H1 (cell line): ENCODE data around the gene SYTL5. TPM values are rescaled to one million over a fixed set of nuclear protein-coding genes. Genes with fewer than 3 reads are reported as not detected.

Source experiments
- CTCF ChIA-PET: fragments of 300-600 bp; sonication (Branson Sonifier 250); formaldehyde crosslinking; loops from one replicate; lab custom pipeline; 2021; ENCODE audit not compliant: partially characterized antibody; lab: Charles Lee
- POLR2A ChIA-PET: fragments of 300-600 bp; sonication (Branson Sonifier 250); formaldehyde crosslinking; loops from one replicate; lab custom pipeline; 2021; ENCODE audit warnings: inconsistent platforms; ENCODE audit not compliant: partially characterized antibody; lab: Charles Lee
- DNase-seq, 2 experiments: peaks; one replicate each; pipeline versions ENCODE4 v3.0.0 to v3.0.0-alpha.2; 2010 to 2022; ENCODE audit warnings: low spot score in 2 of 2, low read depth in 1 of 2, mixed read lengths in 1 of 2
- FAIRE-seq: peaks from 2 replicates; lab custom pipeline; 2011; peaks lifted over from hg19 to GRCh38; lab: Jason Lieb, UNC
- H2AFZ ChIP-seq: 2 replicates; pipeline ENCODE4 v1.8.1; 2012; ENCODE audit warnings: low read length, inconsistent platforms
- H2AK5ac ChIP-seq: 2 replicates; pipeline ENCODE4 v1.6.1; 2013; ENCODE audit warnings: low read depth, low read length
- H2BK120ac ChIP-seq: replicated peaks from 2 replicates; pipeline ENCODE3; 2013; ENCODE audit warnings: low read depth, low read length, inconsistent platforms
- H2BK12ac ChIP-seq: 2 replicates; pipeline ENCODE4 v1.6.1; 2013; ENCODE audit warnings: low read depth, low read length
- H2BK15ac ChIP-seq: 2 replicates; pipeline ENCODE4 v1.6.1; 2013; ENCODE audit warnings: low read length
- H2BK20ac ChIP-seq: 2 replicates; pipeline ENCODE4 v1.6.1; 2013; ENCODE audit warnings: low read length
- H2BK5ac ChIP-seq: 2 replicates; pipeline ENCODE4 v1.6.1; 2013; ENCODE audit warnings: low read depth, low read length
- H3K14ac ChIP-seq: 2 replicates; pipeline ENCODE4 v1.6.1; 2013; ENCODE audit warnings: inconsistent platforms; ENCODE audit not compliant: insufficient read length
- H3K18ac ChIP-seq: 2 replicates; pipeline ENCODE4 v1.6.1; 2013; ENCODE audit warnings: low read length; ENCODE audit errors: extremely low read depth
- H3K23ac ChIP-seq: 2 replicates; pipeline ENCODE4 v1.6.1; 2013; ENCODE audit warnings: inconsistent platforms; ENCODE audit not compliant: insufficient read length
- H3K23me2 ChIP-seq: 2 replicates; pipeline ENCODE4 v1.6.1; 2013; ENCODE audit warnings: low read depth, low read length
- H3K27ac ChIP-seq: 2 replicates; pipeline ENCODE4 v1.6.1; 2011; ENCODE audit warnings: low read depth, low read length, inconsistent platforms
- H3K27me3 ChIP-seq, 4 experiments: replicated peaks in 1 of 4; 1 replicate in 1 of 4; 2 replicates in 3 of 4; pipeline versions ENCODE4 v1.6.1 to v1.8.1; 2011 to 2013; ENCODE audit warnings: low read length in 3 of 4, mild to moderate bottlenecking in 3 of 4, inconsistent platforms in 2 of 4, mixed read lengths in 2 of 4, moderate library complexity in 1 of 4; ENCODE audit not compliant: control insufficient read depth in 3 of 4, insufficient read depth in 3 of 4; ENCODE audit errors: extremely low read depth in 1 of 4
- H3K36me3 ChIP-seq, 4 experiments: 2 replicates each; pipeline versions ENCODE4 v1.6.1 to v1.8.1; 2011 to 2013; ENCODE audit warnings: mild to moderate bottlenecking in 4 of 4, low read length in 3 of 4, moderate library complexity in 2 of 4, control low read depth in 1 of 4, inconsistent platforms in 1 of 4; ENCODE audit not compliant: insufficient read depth in 4 of 4, control insufficient read depth in 2 of 4
- H3K4ac ChIP-seq: replicated peaks from 2 replicates; pipeline ENCODE3; 2013; ENCODE audit warnings: low read length, low read depth, mixed read lengths, inconsistent platforms; ENCODE audit not compliant: insufficient read length
- H3K4me1 ChIP-seq, 4 experiments: replicated peaks in 1 of 4; 1 replicate in 1 of 4; 2 replicates in 3 of 4; pipeline versions ENCODE4 v1.6.1 to v1.8.1; 2011 to 2013; ENCODE audit warnings: low read length in 3 of 4, inconsistent platforms in 2 of 4, mixed read lengths in 1 of 4; ENCODE audit not compliant: insufficient read depth in 4 of 4, control insufficient read depth in 3 of 4
- H3K4me2 ChIP-seq, 2 experiments: 2 replicates each; pipeline versions ENCODE4 v1.6.1 to v1.8.1; 2011 to 2013; ENCODE audit warnings: low read depth in 2 of 2, low read length in 2 of 2, control low read depth in 1 of 2, inconsistent platforms in 1 of 2, mild to moderate bottlenecking in 1 of 2; ENCODE audit not compliant: insufficient read depth in 1 of 2
- H3K4me3 ChIP-seq, 4 experiments: fragments of 200-600, 300-600 bp in 1 of 4; sonication (generic), shearing (Covaris generic), sonication (Bioruptor Twin) in 1 of 4; 2 replicates each; pipeline versions ENCODE4 v1.5.1 to v1.8.1; 2011 to 2016; ENCODE audit warnings: low read length in 4 of 4, low read depth in 3 of 4, control low read depth in 2 of 4, inconsistent platforms in 2 of 4, mild to moderate bottlenecking in 2 of 4, mixed read lengths in 1 of 4, moderate library complexity in 1 of 4; ENCODE audit not compliant: insufficient read depth in 2 of 4; ENCODE audit errors: extremely low read depth in 1 of 4
- H3K56ac ChIP-seq: replicated peaks from 2 replicates; pipeline ENCODE3; 2013; ENCODE audit warnings: low read depth, mild to moderate bottlenecking, mixed read lengths, low read length, inconsistent platforms; ENCODE audit not compliant: insufficient read length
- H3K79me1 ChIP-seq: 2 replicates; pipeline ENCODE4 v1.6.1; 2013; ENCODE audit warnings: low read depth, low read length, control low read depth
- H3K79me2 ChIP-seq, 2 experiments: 2 replicates each; pipeline versions ENCODE4 v1.6.1 to v1.8.1; 2012 to 2013; ENCODE audit warnings: low read length in 2 of 2, mild to moderate bottlenecking in 2 of 2, inconsistent platforms in 1 of 2; ENCODE audit not compliant: insufficient read depth in 2 of 2, control insufficient read depth in 1 of 2
- H3K9ac ChIP-seq, 4 experiments: replicated peaks in 1 of 4; 1 replicate in 1 of 4; 2 replicates in 3 of 4; pipeline versions ENCODE4 v1.6.1 to v1.8.1; 2011 to 2013; ENCODE audit warnings: low read depth in 3 of 4, low read length in 3 of 4, control low read depth in 2 of 4, mild to moderate bottlenecking in 2 of 4, moderate library complexity in 2 of 4, inconsistent platforms in 1 of 4; ENCODE audit errors: extremely low read depth in 1 of 4
- H3K9me3 ChIP-seq, 2 experiments: 2 replicates each; pipeline versions ENCODE4 v1.6.1 to v1.8.1; 2012 to 2013; ENCODE audit warnings: mild to moderate bottlenecking in 2 of 2, moderate library complexity in 2 of 2, control low read depth in 1 of 2, inconsistent platforms in 1 of 2, low read depth in 1 of 2, low read length in 1 of 2, mixed read lengths in 1 of 2; ENCODE audit not compliant: insufficient read depth in 2 of 2
- H4K20me1 ChIP-seq, 2 experiments: replicated peaks in 1 of 2; 2 replicates each; pipeline versions ENCODE3 to v1.8.1; 2011 to 2013; ENCODE audit warnings: inconsistent platforms in 2 of 2, low read length in 2 of 2, mild to moderate bottlenecking in 1 of 2; ENCODE audit not compliant: insufficient read depth in 2 of 2, control insufficient read depth in 1 of 2
- H4K5ac ChIP-seq: 2 replicates; pipeline ENCODE4 v1.6.1; 2013; ENCODE audit warnings: low read length, low read depth, mixed read lengths, inconsistent platforms; ENCODE audit not compliant: insufficient read length
- H4K8ac ChIP-seq: 2 replicates; pipeline ENCODE4 v1.8.0; 2013; ENCODE audit warnings: mild to moderate bottlenecking, moderate library complexity, low read length, inconsistent platforms; ENCODE audit not compliant: insufficient read depth; ENCODE audit errors: extremely low read depth
- H4K91ac ChIP-seq: replicated peaks from 2 replicates; pipeline ENCODE3; 2013; ENCODE audit warnings: low read length, mixed read lengths, inconsistent platforms; ENCODE audit not compliant: insufficient read length
- ATF2 ChIP-seq: IDR thresholded peaks from 2 replicates; pipeline ENCODE4 v1.6.1; 2012; ENCODE audit warnings: low read length, inconsistent platforms
- BCL11A ChIP-seq, 2 experiments: IDR thresholded peaks; one replicate each; pipeline ENCODE4 v1.6.1; 2011; ENCODE audit warnings: low read depth in 2 of 2, low read length in 2 of 2, mild to moderate bottlenecking in 2 of 2
- CREB1 ChIP-seq: IDR thresholded peaks from 2 replicates; pipeline ENCODE4 v1.6.1; 2012; ENCODE audit warnings: inconsistent platforms
- GABPA ChIP-seq: IDR thresholded peaks from 2 replicates; pipeline ENCODE4 v1.6.1; 2011; ENCODE audit warnings: mild to moderate bottlenecking, low read length, moderate library complexity, borderline replicate concordance; ENCODE audit not compliant: insufficient read depth
- HDAC6 ChIP-seq: IDR thresholded peaks from one replicate; pipeline ENCODE4 v1.7.1; 2012; ENCODE audit warnings: low read depth, mild to moderate bottlenecking, inconsistent platforms, low read length, moderate library complexity
- KDM1A ChIP-seq: fragments of 200-600, 300-600 bp; sonication (generic); IDR thresholded peaks from 2 replicates; pipeline ENCODE4 v1.7.1; 2016; ENCODE audit warnings: mild to moderate bottlenecking, low read length, borderline replicate concordance
- RFX5 ChIP-seq: IDR thresholded peaks from 2 replicates; pipeline ENCODE4 v1.6.1; 2011; ENCODE audit warnings: low read depth, low read length, improper control_type of control experiment, borderline replicate concordance
- SIRT6 ChIP-seq: IDR thresholded peaks from one replicate; pipeline ENCODE4 v1.7.1; 2012; ENCODE audit warnings: low read length, inconsistent platforms
- SP2 ChIP-seq: IDR thresholded peaks from 2 replicates; pipeline ENCODE4 v1.6.1; 2012; ENCODE audit warnings: mild to moderate bottlenecking, low read length, inconsistent platforms
- TAF7 ChIP-seq: optimal IDR thresholded peaks from 2 replicates; pipeline ENCODE3; 2011; ENCODE audit warnings: low read depth, mild to moderate bottlenecking, inconsistent platforms, low read length, moderate library complexity, borderline replicate concordance
- USF2 ChIP-seq: IDR thresholded peaks from 2 replicates; pipeline ENCODE4 v1.6.1; 2011; ENCODE audit warnings: low read length, improper control_type of control experiment
- ZNF274 ChIP-seq: IDR thresholded peaks from 2 replicates; pipeline ENCODE4 v1.7.0; 2012; ENCODE audit warnings: low read length, borderline replicate concordance; ENCODE audit errors: extremely low read depth
- WGBS, 2 experiments: shearing (Covaris generic) in 1 of 2; methylation state at CpG; one replicate each; pipeline versions ENCODE4 v1.1.6 to v1.1.7; 2013 to 2015; ENCODE audit warnings: low lambda C conversion rate in 2 of 2, mixed read lengths in 2 of 2, inconsistent platforms in 1 of 2, low coverage in 1 of 2, missing lambda C conversion rate in 1 of 2; ENCODE audit not compliant: insufficient replicate concordance in 2 of 2, insufficient coverage in 1 of 2, insufficient read length in 1 of 2; ENCODE audit errors: extremely low coverage in 1 of 2, missing lambda C conversion rate in 1 of 2; 5-methylcytosine and 5-hydroxymethylcytosine counted together
- polyA plus RNA-seq, 7 experiments: library from polyadenylated mRNA; depleted of rRNA in 3 of 7; stranded (reverse) in 5 of 7; unstranded in 2 of 7; fragments of >200 nt in 5 of 7; fragments of 200-250 nt in 2 of 7; gene quantifications; 1 replicate in 5 of 7; 2 replicates in 1 of 7; 4 replicates in 1 of 7; pipeline versions ENCODE4 v1.2.1 to v1.2.3, GENCODE V29; 2011 to 2013; ENCODE audit warnings: missing spikeins in 2 of 7, mixed read lengths in 2 of 7
- total RNA-seq: library from RNA; stranded (reverse); fragmentation: NEBNext Ultra II Directional; extraction: Animal tissue kit (Norgen Biotek cat#: 25700); gene quantifications from 2 replicates; pipeline ENCODE4 v1.2.1, GENCODE V29; 2021

SYTL5 gene
- total and polyA plus RNA-seq, 2 of the 8 experiments (the other 6 are each of a cell fraction or from before 2014, with no cell fraction given), result 0.15 to 0.52 TPM

GRCh38 chrX:38028300-38028699 is 21.9 kb downstream of the SYTL5 start:
- Histone ChIP-seq H3K79me1 (no peaks in the 10 kb centered on the region), H3K4me1 (no peaks in the 10 kb centered on the region), H4K8ac (no peak overlapping the region), H3K4ac (no peak overlapping the region), H3K4me3 (no peak overlapping the region), H4K91ac (no peak overlapping the region), H3K23me2 (no peaks in the 10 kb centered on the region), H3K14ac (no peak overlapping the region), H3K4me2 (no peak overlapping the region), H2BK15ac (no peak overlapping the region), H2BK12ac (no peak overlapping the region), H2BK20ac (no peak overlapping the region), H3K9ac (no peak overlapping the region), H3K36me3 (no peaks in the 10 kb centered on the region), H3K23ac (no peak overlapping the region), H3K9me3 (no peaks in the 10 kb centered on the region), H2AFZ (no peak overlapping the region), H4K5ac (no peak overlapping the region), H3K18ac (no peak overlapping the region), H2BK120ac (no peak overlapping the region), H4K20me1 (no peaks in the 10 kb centered on the region), H2BK5ac (no peak overlapping the region), H3K56ac (no peak overlapping the region), H3K79me2 (no peaks in the 10 kb centered on the region), H3K27me3 (no peaks in the 10 kb centered on the region), H3K27ac (no peak overlapping the region), H2AK5ac (no peak overlapping the region)
- ChIA-PET CTCF (no interaction called here), POLR2A (no interaction called here)
- WGBS, 2 experiments, result 64% methylated on average over 1 of the region's 1 CpG; no CpG with 5 or more reads in 1 of the 2 experiments
- no peak for DNase-seq
- FAIRE-seq, result no peak
- TF ChIP-seq BCL11A (IDR thresholded peaks at IDR 0.05; ENCODE audit: low read depth in 2 of 2, low read length in 2 of 2) (no peak), GABPA (no peak), SP2 (no peak), KDM1A (no peak), ZNF274 (no peak), SIRT6 (no peak), HDAC6 (no peak), USF2 (no peak), TAF7 (no peak), RFX5 (no peak), ATF2 (no peak), CREB1 (no peak)
